IMR-90 (cell line): ENCODE results near the gene HELZ. TPM values are rescaled to one million over a fixed set of nuclear protein-coding genes. Genes with fewer than 3 reads are reported as not detected.

Source experiments
- ATAC-seq: fragments of 200-7000 bp; cut with Tn5 transposase; 2 replicates; pipeline ENCODE4 v1.9.1; 2020; ENCODE audit warnings: low read depth, mild to moderate bottlenecking, moderate library complexity
- BruUV-seq: library from RNA; stranded (reverse); fragments of 400-500 nt; replicated peaks from 2 replicates; lab custom pipeline; 2021; lab: Mats Ljungman, UMichigan
- CTCF ChIA-PET: fragments of 300-600 bp; formaldehyde crosslinking; extraction: SDS; loops from one replicate; lab custom pipeline; 2021; ENCODE audit warnings: antibody characterized with exemption; lab: Yijun Ruan, JAX
- POLR2A ChIA-PET: fragments of 300-600 bp; sonication (Branson Sonifier 250); formaldehyde crosslinking; loops from one replicate; lab custom pipeline; 2022; ENCODE audit warnings: antibody characterized with exemption; ENCODE audit not compliant: unreplicated experiment; lab: Charles Lee
- DNase-seq: peaks from one replicate; pipeline ENCODE4 v3.0.0; 2013
- H2AFZ ChIP-seq: replicated peaks from 2 replicates; pipeline ENCODE3; 2013; ENCODE audit warnings: low read length, mild to moderate bottlenecking; ENCODE audit not compliant: poor library complexity
- H2AK5ac ChIP-seq: 2 replicates; pipeline ENCODE4 v1.6.1; 2013; ENCODE audit warnings: low read depth, low read length, inconsistent platforms
- H2AK9ac ChIP-seq: replicated peaks from 2 replicates; pipeline ENCODE3; 2013; ENCODE audit warnings: mild to moderate bottlenecking, low read depth, low read length, moderate library complexity; ENCODE audit not compliant: poor library complexity
- H2BK120ac ChIP-seq: 2 replicates; pipeline ENCODE4 v1.6.1; 2013; ENCODE audit warnings: low read depth, low read length, inconsistent platforms
- H2BK15ac ChIP-seq: 3 replicates; pipeline ENCODE4 v1.6.1; 2013; ENCODE audit warnings: low read depth, low read length, inconsistent platforms
- H2BK20ac ChIP-seq: 2 replicates; pipeline ENCODE4 v1.6.1; 2013; ENCODE audit warnings: low read depth, mild to moderate bottlenecking, inconsistent platforms, low read length, moderate library complexity
- H2BK5ac ChIP-seq: 2 replicates; pipeline ENCODE4 v1.6.1; 2013; ENCODE audit warnings: mild to moderate bottlenecking, low read depth, low read length, inconsistent platforms; ENCODE audit not compliant: poor library complexity, severe bottlenecking
- H3K14ac ChIP-seq: replicated peaks from 2 replicates; pipeline ENCODE4 v1.6.1; 2013; ENCODE audit warnings: low read depth, low read length, inconsistent platforms
- H3K18ac ChIP-seq: 2 replicates; pipeline ENCODE4 v1.6.1; 2013; ENCODE audit warnings: low read depth, low read length, control low read depth
- H3K23ac ChIP-seq: 2 replicates; pipeline ENCODE4 v1.6.1; 2013; ENCODE audit warnings: low read depth, low read length, inconsistent platforms
- H3K27ac ChIP-seq: 2 replicates; pipeline ENCODE4 v1.5.1; 2013; ENCODE audit warnings: mild to moderate bottlenecking, control low read depth, low read length; ENCODE audit not compliant: insufficient read depth
- H3K27me3 ChIP-seq: 2 replicates; pipeline ENCODE4 v1.6.1; 2013; ENCODE audit warnings: low read length; ENCODE audit not compliant: control insufficient read depth, insufficient read depth
- H3K36me3 ChIP-seq: 2 replicates; pipeline ENCODE4 v1.6.1; 2013; ENCODE audit warnings: low read length, mixed read lengths; ENCODE audit not compliant: control insufficient read depth, insufficient read depth
- H3K4ac ChIP-seq: 2 replicates; pipeline ENCODE4 v1.6.1; 2013; ENCODE audit warnings: low read depth, low read length, inconsistent platforms
- H3K4me1 ChIP-seq: 2 replicates; pipeline ENCODE4 v1.6.1; 2013; ENCODE audit warnings: low read length, mixed read lengths; ENCODE audit not compliant: control insufficient read depth, insufficient read depth
- H3K4me2 ChIP-seq: 2 replicates; pipeline ENCODE4 v1.6.1; 2013; ENCODE audit warnings: low read depth, mild to moderate bottlenecking, control low read depth, low read length, moderate library complexity
- H3K4me3 ChIP-seq: 2 replicates; pipeline ENCODE4 v1.5.1; 2013; ENCODE audit warnings: low read depth, mild to moderate bottlenecking, control low read depth, low read length, moderate library complexity; ENCODE audit not compliant: insufficient read depth
- H3K56ac ChIP-seq: 2 replicates; pipeline ENCODE4 v1.6.1; 2013; ENCODE audit warnings: low read length, inconsistent platforms; ENCODE audit not compliant: insufficient read depth; ENCODE audit errors: extremely low read depth
- H3K79me1 ChIP-seq, 2 experiments: 2 replicates each; pipeline ENCODE4 v1.6.1; 2013; ENCODE audit warnings: low read length in 2 of 2, inconsistent platforms in 1 of 2, low read depth in 1 of 2
- H3K9ac ChIP-seq: 2 replicates; pipeline ENCODE4 v1.6.1; 2013; ENCODE audit warnings: low read depth, low read length, control low read depth
- H3K9me1 ChIP-seq: 2 replicates; pipeline ENCODE4 v1.6.1; 2013; ENCODE audit warnings: low read length, inconsistent platforms; ENCODE audit not compliant: insufficient read depth
- H3K9me3 ChIP-seq: 2 replicates; pipeline ENCODE4 v1.6.1; 2013; ENCODE audit warnings: low read length; ENCODE audit not compliant: control insufficient read depth, insufficient read depth
- H4K20me1 ChIP-seq: 2 replicates; pipeline ENCODE4 v1.6.1; 2013; ENCODE audit warnings: low read length, inconsistent platforms; ENCODE audit not compliant: insufficient read depth
- H4K5ac ChIP-seq: 2 replicates; pipeline ENCODE4 v1.6.1; 2013; ENCODE audit warnings: mild to moderate bottlenecking, low read depth, low read length, control low read depth
- H4K8ac ChIP-seq, 2 experiments: 2 replicates each; pipeline ENCODE4 v1.6.1; 2013; ENCODE audit warnings: low read depth in 2 of 2, low read length in 2 of 2, control low read depth in 1 of 2, inconsistent platforms in 1 of 2
- H4K91ac ChIP-seq: 2 replicates; pipeline ENCODE4 v1.6.1; 2013; ENCODE audit warnings: low read depth, low read length, inconsistent platforms; ENCODE audit not compliant: insufficient read depth
- BHLHE40 ChIP-seq: fragments of 150-350 bp; IDR thresholded peaks from 2 replicates; pipeline ENCODE4 v1.6.1; 2016; ENCODE audit warnings: mild to moderate bottlenecking, low read depth, low read length
- CEBPB ChIP-seq: IDR thresholded peaks from 2 replicates; pipeline ENCODE4 v1.6.1; 2012; ENCODE audit warnings: low read depth, low read length, improper control_type of control experiment
- CHD1 ChIP-seq: IDR thresholded peaks from 2 replicates; pipeline ENCODE4 v1.6.1; 2012; ENCODE audit warnings: low read depth, low read length, improper control_type of control experiment
- MAZ ChIP-seq: IDR thresholded peaks from 2 replicates; pipeline ENCODE4 v1.6.1; 2012; ENCODE audit warnings: low read depth, mild to moderate bottlenecking, low read length, improper control_type of control experiment, moderate library complexity, borderline replicate concordance
- MXI1 ChIP-seq: IDR thresholded peaks from 2 replicates; pipeline ENCODE4 v1.6.1; 2012; ENCODE audit warnings: low read depth, mild to moderate bottlenecking, low read length, moderate library complexity, borderline replicate concordance
- NFE2L2 ChIP-seq: fragments of 150-350 bp; IDR thresholded peaks from 2 replicates; pipeline ENCODE4 v1.6.1; 2016; ENCODE audit warnings: low read depth, mild to moderate bottlenecking, low read length
- RFX5 ChIP-seq: IDR thresholded peaks from 2 replicates; pipeline ENCODE4 v1.8.0; 2012; ENCODE audit warnings: low read depth, mild to moderate bottlenecking, low read length, moderate library complexity
- USF2 ChIP-seq: fragments of 150-350 bp; IDR thresholded peaks from 2 replicates; pipeline ENCODE4 v1.6.1; 2017; ENCODE audit warnings: mild to moderate bottlenecking, antibody characterized with exemption, low read length, low read depth
- WGBS, 2 experiments: methylation state at CpG; one replicate each; pipeline versions ENCODE4 v1.1.5 to v1.1.7; 2013; ENCODE audit warnings: missing lambda C conversion rate in 2 of 2; ENCODE audit not compliant: insufficient read length in 1 of 2; ENCODE audit errors: extremely low coverage in 2 of 2; 5-methylcytosine and 5-hydroxymethylcytosine counted together
- dilution Hi-C: fragments of 300-500 bp; cut with HindIII; formaldehyde crosslinking; loops from one replicate; pipeline ENCODE4 v1.14.3; 2018; ENCODE audit warnings: low sequenced_read_pairs; ENCODE audit not compliant: unreplicated experiment
- in situ Hi-C: fragments of 300-500 bp; cut with MboI; formaldehyde crosslinking; loops from 3 replicates; pipeline ENCODE4 v1.14.3; 2019; ENCODE audit warnings: low sequenced_read_pairs, inconsistent platforms, mixed read lengths
- intact Hi-C: fragments of 100-400 bp; cut with micrococcal nuclease; formaldehyde crosslinking; loops from 2 replicates; pipeline ENCODE4 v1.10.0; 2022
- polyA plus RNA-seq, 3 experiments: library from polyadenylated mRNA; depleted of rRNA; stranded (reverse); fragments of >200 nt; gene quantifications; 2 replicates each; pipeline ENCODE4 v1.2.3, GENCODE V29; 2012; ENCODE audit warnings: low replicate concordance in 1 of 3
- total RNA-seq: library from RNA; depleted of rRNA; stranded (reverse); fragments of >200 nt; gene quantifications from 2 replicates; pipeline ENCODE4 v1.2.3, GENCODE V29; 2012
- TF ChIP-seq, protein P1 (sequence below): conservative IDR thresholded peaks from 2 replicates; pipeline ENCODE4 v1.5.1; 2012; ENCODE audit warnings: mild to moderate bottlenecking, low read depth, low read length, improper control_type of control experiment

HELZ gene
- total and polyA plus RNA-seq, 2 of the 4 experiments (the other 2 are of a cell fraction): 8.0 to 60.6 TPM

DNA sequence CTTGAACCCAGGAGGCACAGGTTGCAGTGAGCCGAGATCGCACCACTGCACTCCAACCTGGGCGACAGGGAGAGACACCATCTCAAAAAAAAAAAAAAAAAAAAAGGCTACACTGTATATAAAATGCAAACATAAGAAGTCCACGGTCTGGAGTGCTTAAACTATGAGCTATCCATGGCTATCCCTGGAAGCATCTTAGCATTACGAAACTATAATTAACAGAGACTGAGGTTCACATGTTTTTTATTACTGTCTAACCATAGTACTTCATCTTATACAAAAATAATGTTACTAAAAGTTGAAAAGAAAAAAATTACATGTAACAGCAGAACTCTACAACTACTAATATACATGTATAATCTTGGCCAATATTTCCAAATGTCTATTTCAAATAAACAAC is 32.8 kb downstream of the HELZ start:
- no peak overlapping the region for H3K4me3 ChIP-seq
- DNase-seq: peak; percentile 52
- peaks cover 8% of the 10 kb centered on the region for H3K36me3 ChIP-seq
- no TSS peak for BruUV-seq
- no peak overlapping the region for H2AK5ac ChIP-seq
- H2BK15ac ChIP-seq: no peak overlapping the region
- no peak overlapping the region for H3K9ac ChIP-seq
- H3K14ac ChIP-seq: no peak overlapping the region
- peaks cover 28 to 56% of the 10 kb centered on the region in 2 experiments for H3K79me1 ChIP-seq
- H2BK20ac ChIP-seq: no peak overlapping the region
- H3K4me1 ChIP-seq: peaks cover 15% of the 10 kb centered on the region; the same call in 1 of the 2 replicates
- POLR2A ChIA-PET: interaction anchor here (0.6 kb wide), 1 partner anchor 9 kb away, joined by 3 read pairs; no protein-coding TSS in a partner anchor
- no peak overlapping the region for H4K8ac ChIP-seq
- peak overlapping the region; percentile 47 for H2BK5ac ChIP-seq
- no peak overlapping the region for H3K18ac ChIP-seq
- no peak overlapping the region for H4K91ac ChIP-seq
- H3K4ac ChIP-seq: no peak overlapping the region
- peak; percentile 50 for ATAC-seq
- dilution Hi-C loops (no loop called here), in situ Hi-C loops (no loop called here), intact Hi-C loops (no loop called here)
- H3K27ac ChIP-seq: peak overlapping the region; percentile 37; the same call in 1 of the 2 replicates
- no CpG with 5 or more reads among the region's 5 CpGs for WGBS, 2 experiments
- H3K56ac ChIP-seq: no peak overlapping the region
- no peak overlapping the region for H2AK9ac ChIP-seq
- TF ChIP-seq USF2: no peak
- no peak for TF ChIP-seq CEBPB
- no peak for TF ChIP-seq MXI1
- TF ChIP-seq MAZ: no peak
- no peak for TF ChIP-seq RFX5
- no peak for TF ChIP-seq NFE2L2
- TF ChIP-seq BHLHE40: no peak
- no peak for TF ChIP-seq CHD1
- TF ChIP-seq, protein P1, sequence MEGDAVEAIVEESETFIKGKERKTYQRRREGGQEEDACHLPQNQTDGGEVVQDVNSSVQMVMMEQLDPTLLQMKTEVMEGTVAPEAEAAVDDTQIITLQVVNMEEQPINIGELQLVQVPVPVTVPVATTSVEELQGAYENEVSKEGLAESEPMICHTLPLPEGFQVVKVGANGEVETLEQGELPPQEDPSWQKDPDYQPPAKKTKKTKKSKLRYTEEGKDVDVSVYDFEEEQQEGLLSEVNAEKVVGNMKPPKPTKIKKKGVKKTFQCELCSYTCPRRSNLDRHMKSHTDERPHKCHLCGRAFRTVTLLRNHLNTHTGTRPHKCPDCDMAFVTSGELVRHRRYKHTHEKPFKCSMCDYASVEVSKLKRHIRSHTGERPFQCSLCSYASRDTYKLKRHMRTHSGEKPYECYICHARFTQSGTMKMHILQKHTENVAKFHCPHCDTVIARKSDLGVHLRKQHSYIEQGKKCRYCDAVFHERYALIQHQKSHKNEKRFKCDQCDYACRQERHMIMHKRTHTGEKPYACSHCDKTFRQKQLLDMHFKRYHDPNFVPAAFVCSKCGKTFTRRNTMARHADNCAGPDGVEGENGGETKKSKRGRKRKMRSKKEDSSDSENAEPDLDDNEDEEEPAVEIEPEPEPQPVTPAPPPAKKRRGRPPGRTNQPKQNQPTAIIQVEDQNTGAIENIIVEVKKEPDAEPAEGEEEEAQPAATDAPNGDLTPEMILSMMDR: no peak
- peaks cover 22% of the 10 kb centered on the region for H3K9me1 ChIP-seq
- H3K4me2 ChIP-seq: 0 out of 2 replicates have a peak overlapping the region, but pooled peaks have one; percentile 28
- H3K27me3 ChIP-seq: no peaks in the 10 kb centered on the region
- H4K5ac ChIP-seq: no peak overlapping the region
- no peaks in the 10 kb centered on the region for H3K9me3 ChIP-seq
- H3K23ac ChIP-seq: no peak overlapping the region
- no peak overlapping the region for H2BK120ac ChIP-seq
- peaks cover 21% of the 10 kb centered on the region for H4K20me1 ChIP-seq
- CTCF ChIA-PET: interaction anchor here (0.7 kb wide), 1 partner anchor 96 kb away, joined by 3 read pairs; no protein-coding TSS in a partner anchor
- H2AFZ ChIP-seq: no peak overlapping the region
